B cell (primary cell): ENCODE data around the gene HACD2. TPM values are rescaled to one million over a fixed set of nuclear protein-coding genes. Genes with fewer than 3 reads are reported as not detected.

ENCODE experiments used
- ATAC-seq: fragments of 200-7000 bp; cut with Tn5 transposase; one replicate; pipeline ENCODE4 v1.10.0; 2021; ENCODE audit warnings: low read depth, mild to moderate bottlenecking, moderate number of reproducible peaks, moderate library complexity
- CTCF ChIA-PET: fragments of 350-600 bp; sonication (Branson Sonifier 250); formaldehyde crosslinking; loops from one replicate; lab custom pipeline; 2021; ENCODE audit warnings: antibody characterized with exemption, inconsistent platforms; lab: Charles Lee
- POLR2A ChIA-PET: fragments of 350-600 bp; sonication (Branson Sonifier 250); formaldehyde crosslinking; loops from one replicate; lab custom pipeline; 2021; ENCODE audit warnings: antibody characterized with exemption; lab: Charles Lee
- DNase-seq: peaks from one replicate; pipeline ENCODE4 v3.0.0; 2013
- H2AFZ ChIP-seq: 2 replicates; pipeline ENCODE4 v1.6.1; 2012; ENCODE audit warnings: mild to moderate bottlenecking, low read depth, low read length; ENCODE audit not compliant: insufficient read depth, poor library complexity, severe bottlenecking
- H3K27ac ChIP-seq, 2 donors: 1 replicate in 1 of 2; 2 replicates in 1 of 2; pipeline ENCODE4 v1.5.1; 2012 to 2013; ENCODE audit warnings: low read length in 2 of 2, mild to moderate bottlenecking in 2 of 2, moderate library complexity in 1 of 2
- H3K27me3 ChIP-seq, 4 experiments: fragments of 200-600 bp in 1 of 4; sonication (generic) in 1 of 4; replicated peaks in 1 of 4; 1 replicate in 2 of 4; 2 replicates in 2 of 4; pipeline versions ENCODE4 v1.6.1 to v1.7.0; 2013 to 2016; ENCODE audit warnings: low read length in 3 of 4, mild to moderate bottlenecking in 2 of 4, mixed read lengths in 1 of 4, moderate library complexity in 1 of 4; ENCODE audit not compliant: insufficient read depth in 4 of 4, control insufficient read depth in 3 of 4; ENCODE audit errors: control extremely low read depth in 1 of 4
- H3K36me3 ChIP-seq, 2 experiments: replicated peaks in 1 of 2; 1 replicate in 1 of 2; 2 replicates in 1 of 2; pipeline versions ENCODE4 v1.6.1 to v1.7.1; 2013; ENCODE audit warnings: low read length in 1 of 2; ENCODE audit not compliant: insufficient read depth in 2 of 2, control insufficient read depth in 1 of 2; ENCODE audit errors: control extremely low read depth in 1 of 2, extremely low read depth in 1 of 2
- H3K4me1 ChIP-seq, 2 donors: fragments of 200-600 bp in 1 of 2; sonication (generic) in 1 of 2; 1 replicate in 1 of 2; 2 replicates in 1 of 2; pipeline versions ENCODE4 v1.5.1 to v1.6.1; 2013 to 2017; ENCODE audit warnings: low read length in 2 of 2; ENCODE audit not compliant: control insufficient read depth in 2 of 2, insufficient read depth in 2 of 2
- H3K4me2 ChIP-seq: replicated peaks from 2 replicates; pipeline ENCODE3; 2012; ENCODE audit warnings: mild to moderate bottlenecking, low read depth, low read length; ENCODE audit not compliant: poor library complexity, severe bottlenecking
- H3K4me3 ChIP-seq, 5 experiments: fragments of 200-600 bp in 1 of 5; sonication (generic) in 1 of 5; 1 replicate in 3 of 5; 2 replicates in 2 of 5; pipeline versions ENCODE4 v1.5.1 to v1.7.0; 2011 to 2016; ENCODE audit warnings: low read length in 4 of 5, mild to moderate bottlenecking in 4 of 5, low read depth in 2 of 5, control low read depth in 1 of 5, moderate library complexity in 1 of 5; ENCODE audit not compliant: insufficient read depth in 1 of 5; ENCODE audit errors: control extremely low read depth in 1 of 5, extremely low read depth in 1 of 5
- H3K79me2 ChIP-seq: fragments of 200-600 bp; sonication (generic); one replicate; pipeline ENCODE4 v1.6.0; 2016; ENCODE audit warnings: low read length; ENCODE audit not compliant: control insufficient read depth, insufficient read depth
- H3K9ac ChIP-seq: fragments of 200-600 bp; sonication (generic); 2 replicates; pipeline ENCODE4 v1.6.1; 2017; ENCODE audit warnings: mild to moderate bottlenecking, low read length, moderate library complexity
- H3K9me3 ChIP-seq, 3 donors: one replicate each; pipeline versions ENCODE4 v1.6.1 to v1.7.1; 2013; ENCODE audit warnings: low read length in 2 of 3; ENCODE audit not compliant: control insufficient read depth in 2 of 3, insufficient read depth in 1 of 3; ENCODE audit errors: control extremely low read depth in 1 of 3
- H4K20me1 ChIP-seq: 2 replicates; pipeline ENCODE4 v1.6.0; 2012; ENCODE audit warnings: mild to moderate bottlenecking, low read length; ENCODE audit not compliant: insufficient read depth, control insufficient read depth, poor library complexity, severe bottlenecking
- H3K27ac Mint-ChIP-seq: one replicate; pipeline ENCODE4 v1.8.0; 2021; ENCODE audit warnings: mixed read lengths
- H3K27me3 Mint-ChIP-seq: one replicate; pipeline ENCODE4 v1.8.0; 2021; ENCODE audit warnings: mixed read lengths
- H3K4me1 Mint-ChIP-seq: one replicate; pipeline ENCODE4 v1.8.0; 2021; ENCODE audit warnings: mixed read lengths
- H3K4me3 Mint-ChIP-seq: one replicate; pipeline ENCODE4 v1.8.0; 2021; ENCODE audit warnings: mixed read lengths
- H3K9me3 Mint-ChIP-seq: one replicate; pipeline ENCODE4 v1.8.0; 2022; ENCODE audit warnings: mixed read lengths; ENCODE audit not compliant: insufficient read depth
- CTCF ChIP-seq: fragments of 200-600 bp; IDR thresholded peaks from one replicate; pipeline ENCODE4 v1.8.0; 2022; ENCODE audit warnings: antibody characterized with exemption, mild to moderate bottlenecking
- EZH2 ChIP-seq: IDR thresholded peaks from 2 replicates; pipeline ENCODE4 v1.6.1; 2012; ENCODE audit warnings: borderline replicate concordance, low read depth, mild to moderate bottlenecking, moderate library complexity, low read length; ENCODE audit not compliant: insufficient read depth, poor library complexity, severe bottlenecking
- WGBS: methylation state at CpG from one replicate; pipeline ENCODE4 v1.1.5; 2013; ENCODE audit warnings: missing lambda C conversion rate; ENCODE audit not compliant: insufficient coverage; 5-methylcytosine and 5-hydroxymethylcytosine counted together
- intact Hi-C: fragments of 100-400 bp; cut with micrococcal nuclease; formaldehyde crosslinking; loops from one replicate; pipeline ENCODE4 v1.10.0; 2022
- polyA plus RNA-seq: library from polyadenylated mRNA; depleted of rRNA; stranded (reverse); fragments of >200 nt; gene quantifications from 2 replicates; pipeline ENCODE4 v1.2.3, GENCODE V29; 2012
- total RNA-seq, 2 donors: library from RNA; stranded (reverse); fragments of 120-200 nt in 1 of 2; gene quantifications; 1 replicate in 1 of 2; 2 replicates in 1 of 2; pipeline versions ENCODE4 v1.2.3 to v1.2.4, GENCODE V29; 2013 to 2022

The HACD2 gene
- total and polyA plus RNA-seq, 2 donors (not counting 1 experiment from before 2014, with no cell fraction given) = 14.5 to 30.7 TPM

DNA sequence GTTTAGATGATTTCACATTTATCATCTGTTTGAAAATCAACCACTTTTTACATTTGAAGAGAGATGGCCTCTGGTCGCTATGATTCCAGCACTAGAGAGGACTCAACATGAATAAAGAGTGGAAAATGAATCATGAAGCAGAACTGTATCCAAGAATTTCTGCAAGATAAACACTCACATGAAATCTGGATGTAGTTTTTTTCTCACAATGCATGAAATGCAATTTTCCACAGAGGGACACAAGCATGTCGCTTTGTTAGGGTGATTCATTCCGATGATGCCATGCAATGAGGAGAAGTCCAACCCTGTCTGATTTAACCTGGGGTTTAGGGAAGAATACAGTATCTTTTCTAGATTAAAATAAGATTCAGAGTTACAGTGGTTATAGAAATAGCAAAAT is 85.5 kb downstream of the HACD2 start:
- H3K4me3 Mint-ChIP-seq = no peak overlapping the region
- no peaks in the 10 kb centered on the region for H3K27me3 Mint-ChIP-seq
- no peak overlapping the region for H3K9ac ChIP-seq
- CTCF ChIA-PET = no interaction called here
- H3K4me1 ChIP-seq = no peaks in the 10 kb centered on the region
- no peaks in the 10 kb centered on the region for H3K4me1 Mint-ChIP-seq
- H3K36me3 ChIP-seq = peaks cover 7 to 39% of the 10 kb centered on the region in 2 experiments
- no peaks in the 10 kb centered on the region for H3K9me3 Mint-ChIP-seq
- no peaks in the 10 kb centered on the region for H4K20me1 ChIP-seq
- H3K4me3 ChIP-seq = no peak overlapping the region
- no peaks in the 10 kb centered on the region for H3K27me3 ChIP-seq
- ATAC-seq (no peak), DNase-seq (no peak)
- intact Hi-C loops = no loop called here
- H3K9me3 ChIP-seq = no peaks in the 10 kb centered on the region
- H3K27ac Mint-ChIP-seq = no peak overlapping the region
- H3K4me2 ChIP-seq = no peak overlapping the region
- H2AFZ ChIP-seq = no peak overlapping the region
- no peak overlapping the region for H3K27ac ChIP-seq
- no CpG with 5 or more reads among the region's 3 CpGs for WGBS
- POLR2A ChIA-PET = no interaction called here
- no peak for TF ChIP-seq CTCF
- no peak for TF ChIP-seq EZH2
- H3K79me2 ChIP-seq = no peaks in the 10 kb centered on the region

DNA sequence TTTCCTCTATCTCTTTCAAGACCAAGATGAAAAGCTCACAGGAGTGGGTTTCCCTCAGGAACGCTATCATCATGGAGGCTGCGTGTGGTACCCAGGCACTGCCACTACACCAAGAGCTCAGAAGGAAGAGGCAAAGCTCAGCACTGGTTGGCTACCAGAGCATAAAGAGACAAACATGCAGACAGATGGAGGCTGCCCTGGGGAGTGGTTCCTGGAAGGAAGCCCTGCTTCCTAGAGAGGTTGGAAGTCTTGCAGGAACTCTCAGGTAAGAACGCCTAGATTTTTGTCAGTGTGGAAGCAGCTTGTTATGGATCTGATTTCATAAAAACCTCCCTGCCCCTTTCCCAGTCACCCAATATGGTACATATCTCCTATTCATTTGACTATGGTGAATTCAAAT is 86.1 kb downstream of the HACD2 start:
- Mint-ChIP-seq H3K27ac (no peak overlapping the region), H3K4me3 (no peak overlapping the region), H3K9me3 (no peaks in the 10 kb centered on the region), H3K27me3 (no peaks in the 10 kb centered on the region), H3K4me1 (no peaks in the 10 kb centered on the region)
- no peak overlapping the region for H3K27ac ChIP-seq
- TF ChIP-seq CTCF = no peak
- TF ChIP-seq EZH2 = no peak
- no peak overlapping the region for H3K4me2 ChIP-seq
- no peaks in the 10 kb centered on the region for H4K20me1 ChIP-seq
- DNase-seq = no peak
- no peak overlapping the region for H3K4me3 ChIP-seq
- peaks cover 7 to 45% of the 10 kb centered on the region in 2 experiments for H3K36me3 ChIP-seq
- ChIA-PET CTCF (no interaction called here), POLR2A (no interaction called here)
- WGBS = no CpG with 5 or more reads among the region's 3 CpGs
- H3K9ac ChIP-seq = no peak overlapping the region
- no peaks in the 10 kb centered on the region for H3K27me3 ChIP-seq
- no peak for ATAC-seq
- intact Hi-C loops = no loop called here
- no peak overlapping the region for H2AFZ ChIP-seq
- H3K4me1 ChIP-seq = no peaks in the 10 kb centered on the region
- no peaks in the 10 kb centered on the region for H3K79me2 ChIP-seq
- no peaks in the 10 kb centered on the region for H3K9me3 ChIP-seq
